Retinal pigment epithelial cell (primary cell): ENCODE data around the gene ATF5.

ENCODE experiments used
- DNase-seq: peaks from one replicate; pipeline ENCODE4 v3.0.0-alpha.2; 2010; ENCODE audit warnings: low read depth
- H3K4me3 ChIP-seq: 2 replicates; pipeline ENCODE4 v1.5.1; 2011; ENCODE audit warnings: mild to moderate bottlenecking, low read length, control low read depth, moderate library complexity
- CTCF ChIP-seq: conservative IDR thresholded peaks from 2 replicates; pipeline ENCODE4 v1.5.1; 2011; ENCODE audit warnings: low read depth, low read length, control low read depth, inconsistent platforms

The ATF5 gene

GRCh38 chr19:49929121-49929610, at the start of gene ATF5, which contains the start of gene NUP62:
Gene ATF5, plus strand, starts transcription at chr19:49929205. Its CDS starts 1,646 bp downstream, at chr19:49930851.
Gene NUP62, minus strand, starts transcription at chr19:49929504. Its CDS starts 19,697 bp downstream, at chr19:49909807.
- H3K4me3 ChIP-seq, result peak within 1 kb of the TSS; percentile 87
- TF ChIP-seq CTCF, result no peak
- no peak for DNase-seq

DNA sequence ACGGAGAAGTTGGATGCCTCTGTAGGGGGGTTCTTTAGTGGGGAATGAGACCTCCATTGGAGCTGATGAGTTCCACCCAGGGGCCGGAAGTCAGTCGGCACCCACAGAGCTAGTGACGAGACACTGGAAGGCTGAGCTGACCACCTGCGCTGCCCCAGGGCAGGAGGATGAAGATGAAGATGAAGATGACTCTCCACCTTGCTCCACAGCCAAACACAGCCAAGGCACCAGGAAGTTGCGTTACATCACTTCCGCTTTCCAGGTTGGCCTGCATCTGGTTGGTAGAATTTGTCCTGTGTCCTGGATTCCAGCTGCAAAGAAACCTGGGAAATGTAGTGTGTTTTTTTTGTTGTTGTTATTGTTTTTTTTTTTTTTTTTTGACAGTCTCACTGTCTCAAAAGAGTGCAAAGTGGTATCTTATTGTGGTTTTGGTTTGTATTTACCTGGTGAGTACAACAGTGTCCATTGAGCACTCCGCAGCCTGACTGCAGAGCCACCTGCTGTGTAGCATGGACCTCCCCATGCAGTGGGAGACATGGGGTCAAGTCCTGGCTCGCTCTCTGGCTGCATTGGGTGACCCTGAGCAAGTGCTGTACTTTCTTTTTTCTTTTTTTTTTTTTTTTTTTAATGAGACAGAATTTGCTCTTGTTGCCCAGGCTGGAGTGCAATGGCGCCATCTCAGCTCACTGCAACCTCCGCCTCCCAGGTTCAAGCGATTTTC, 49.6 kb upstream of the ATF5 start:
- DNase-seq, result no peak
- no peak overlapping the region for H3K4me3 ChIP-seq
- no peak for TF ChIP-seq CTCF

DNA sequence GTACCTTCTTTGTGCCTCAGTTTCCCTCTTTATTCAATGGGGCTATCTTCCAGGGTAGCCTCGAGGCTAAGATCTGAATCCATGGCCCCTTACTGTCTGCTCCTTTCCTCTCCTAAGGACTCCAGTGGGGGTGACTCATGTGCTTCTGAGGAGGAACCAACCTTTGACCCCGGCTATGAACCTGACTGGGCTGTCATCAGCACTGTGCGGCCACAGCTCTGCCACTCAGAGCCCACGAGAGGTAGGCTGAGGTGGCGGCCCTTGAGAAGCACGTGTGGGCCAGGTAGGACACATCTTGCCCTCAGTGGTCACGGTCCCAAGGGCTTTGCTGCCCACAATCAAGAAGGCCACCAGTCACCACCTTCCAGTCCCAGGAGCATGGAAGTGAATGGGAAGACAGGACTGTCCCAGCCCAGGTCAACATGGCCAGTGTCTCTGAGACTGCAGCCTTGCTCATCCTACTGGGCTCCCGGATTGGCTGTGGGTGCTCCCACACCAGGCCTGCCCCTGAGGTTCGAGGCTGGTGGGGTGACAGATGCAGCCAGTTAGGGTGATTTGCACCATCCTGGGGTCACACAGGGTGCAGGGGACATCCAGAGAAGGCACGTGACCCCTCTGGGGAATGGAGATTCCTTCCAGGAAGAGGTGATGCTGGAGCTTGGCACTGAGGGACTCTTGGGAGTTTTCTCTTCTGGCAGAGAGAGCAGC, 48.7 kb upstream of the ATF5 start:
- no peak for TF ChIP-seq CTCF
- no peak overlapping the region for H3K4me3 ChIP-seq
- no peak for DNase-seq

DNA sequence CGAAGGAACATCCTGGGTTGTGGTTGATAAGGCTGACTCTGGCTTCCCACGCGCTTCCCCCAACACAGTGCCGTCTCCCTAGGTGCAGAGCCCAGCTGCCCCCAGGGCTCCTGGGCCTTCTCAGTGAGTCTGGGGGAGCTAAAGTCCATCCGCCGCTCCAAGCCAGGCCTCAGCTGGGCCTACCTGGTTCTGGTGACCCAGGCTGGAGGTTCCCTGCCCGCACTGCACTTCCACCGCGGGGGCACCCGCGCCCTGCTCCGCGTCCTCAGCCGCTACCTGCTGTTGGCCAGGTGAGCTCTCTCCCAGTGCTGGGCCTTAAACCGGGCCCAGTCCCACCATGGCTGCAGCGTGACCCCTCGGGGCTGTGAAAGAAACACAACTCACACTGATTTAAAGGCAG, 47.8 kb upstream of the ATF5 start:
- H3K4me3 ChIP-seq, result no peak overlapping the region
- TF ChIP-seq CTCF, result no peak
- DNase-seq, result no peak

DNA sequence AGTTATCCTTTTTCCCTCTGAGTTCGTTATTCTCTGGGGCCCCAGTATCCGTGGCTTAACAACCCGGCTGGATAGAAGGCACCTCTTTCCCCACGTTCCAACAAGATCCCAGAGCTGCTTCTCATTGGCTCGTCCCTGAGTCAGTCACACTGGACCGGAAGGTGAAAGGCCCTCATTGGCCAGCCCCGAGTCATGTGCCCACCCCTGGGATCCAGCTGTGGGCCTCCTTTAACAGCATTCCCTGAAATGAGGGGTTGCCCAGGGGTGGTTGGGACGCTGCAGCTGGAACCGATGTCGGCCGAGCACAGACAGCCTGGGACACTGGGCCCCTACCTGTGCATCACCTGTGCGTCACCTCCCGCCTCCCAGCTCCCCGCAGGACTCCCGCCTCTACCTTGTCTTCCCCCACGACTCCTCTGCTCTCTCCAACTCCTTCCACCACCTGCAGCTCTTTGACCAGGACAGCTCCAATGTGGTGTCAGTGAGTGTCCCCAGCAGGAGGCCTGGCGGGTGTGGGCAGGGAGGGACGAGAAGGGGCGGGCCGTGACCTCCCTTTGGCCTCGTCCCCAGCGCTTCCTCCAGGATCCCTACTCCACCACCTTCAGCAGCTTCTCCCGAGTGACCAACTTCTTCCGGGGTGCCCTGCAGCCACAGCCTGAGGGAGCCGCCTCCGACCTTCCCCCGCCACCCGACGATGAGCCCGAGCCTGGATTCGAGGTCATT, 47.2 kb upstream of the ATF5 start:
- no peak overlapping the region for H3K4me3 ChIP-seq
- no peak for TF ChIP-seq CTCF
- no peak for DNase-seq

- no peak for TF ChIP-seq CTCF
- no peak overlapping the region for H3K4me3 ChIP-seq
- no peak for DNase-seq
Observed at GRCh38 chr19:49882643-49883042, 46.4 kb upstream of the ATF5 start.
